Osteocyte (in vitro differentiated cells): ENCODE measurements around the gene DSE. TPM values are rescaled to one million over a fixed set of nuclear protein-coding genes. Genes with fewer than 3 reads are reported as not detected.

Experiments used
- DNase-seq: peaks from one replicate; pipeline ENCODE4 v3.0.0; 2021; ENCODE audit warnings: mixed read lengths; ENCODE audit not compliant: unreplicated experiment; ENCODE audit errors: extremely low spot score
- H3K27ac Mint-ChIP-seq: one replicate; pipeline ENCODE4 v1.8.0; 2021; ENCODE audit warnings: mild to moderate bottlenecking, mixed read lengths; ENCODE audit not compliant: unreplicated experiment
- H3K27me3 Mint-ChIP-seq: one replicate; pipeline ENCODE4 v1.8.0; 2021; ENCODE audit warnings: mixed read lengths; ENCODE audit not compliant: unreplicated experiment
- H3K36me3 Mint-ChIP-seq: one replicate; pipeline ENCODE4 v1.8.0; 2021; ENCODE audit warnings: mixed read lengths; ENCODE audit not compliant: unreplicated experiment
- H3K4me1 Mint-ChIP-seq: one replicate; pipeline ENCODE4 v1.8.0; 2021; ENCODE audit warnings: mixed read lengths; ENCODE audit not compliant: unreplicated experiment
- H3K4me3 Mint-ChIP-seq: one replicate; pipeline ENCODE4 v1.8.0; 2021; ENCODE audit warnings: mild to moderate bottlenecking, moderate library complexity, mixed read lengths; ENCODE audit not compliant: unreplicated experiment
- H3K9me3 Mint-ChIP-seq: one replicate; pipeline ENCODE4 v1.8.0; 2021; ENCODE audit warnings: mixed read lengths; ENCODE audit not compliant: unreplicated experiment
- total RNA-seq: library from RNA; stranded (reverse); gene quantifications from 2 replicates; pipeline ENCODE4 v1.2.1, GENCODE V29; 2021
- TF ChIP-seq, protein P1 (sequence below): fragments of 200-600 bp; sonication (generic); IDR thresholded peaks from 2 replicates; pipeline ENCODE4 v1.5.0; 2021; ENCODE audit warnings: antibody characterized with exemption, mild to moderate bottlenecking, moderate library complexity

DSE gene
- total RNA-seq, 1 donor from 2014 or later: 67.1 TPM

DNA sequence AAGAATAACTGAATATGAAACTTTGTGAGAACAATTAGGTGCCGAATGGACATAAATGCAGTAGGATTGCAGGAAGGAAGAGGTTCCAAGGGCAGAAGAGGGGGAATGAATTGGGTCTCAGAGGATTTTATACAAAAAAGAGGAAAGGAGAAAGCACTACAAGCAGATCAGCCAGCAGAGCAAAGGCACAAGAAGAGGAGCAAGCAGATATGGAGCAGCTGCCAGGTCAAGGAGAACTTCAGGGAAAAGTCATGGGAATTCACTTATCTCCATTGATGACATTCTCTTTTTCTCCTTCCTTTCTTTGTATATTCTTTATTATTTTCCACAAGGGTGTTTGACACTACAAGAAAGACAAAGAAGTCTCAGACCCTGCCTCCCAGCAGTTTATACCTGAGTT is 9.6 kb downstream of the DSE start:
- no peaks in the 10 kb centered on the region for H3K27me3 Mint-ChIP-seq
- peak overlapping the region; percentile 50 for H3K27ac Mint-ChIP-seq
- H3K4me1 Mint-ChIP-seq: peaks cover 45% of the 10 kb centered on the region

DNA sequence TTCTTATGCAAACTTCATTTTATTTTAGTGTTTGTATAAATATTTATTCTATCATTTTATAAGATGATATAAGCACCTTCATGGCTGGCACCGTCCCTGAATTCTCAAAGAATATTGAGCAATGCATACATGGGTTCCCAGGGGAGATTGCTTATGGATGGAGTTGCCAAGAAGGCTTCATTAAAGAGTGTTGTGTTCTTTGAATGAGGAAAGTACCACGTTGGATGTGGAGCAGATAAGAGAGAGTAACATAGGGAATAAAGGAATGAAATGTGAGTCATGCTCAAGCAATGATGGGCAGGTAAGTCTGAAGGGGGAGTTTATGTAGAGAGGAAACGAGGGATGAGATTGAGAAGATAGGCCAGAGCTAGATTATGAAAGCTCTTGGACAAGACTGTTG is 10.3 kb downstream of the DSE start:
- no peak overlapping the region for H3K4me3 Mint-ChIP-seq
- H3K9me3 Mint-ChIP-seq: no peaks in the 10 kb centered on the region
- peaks cover 9% of the 10 kb centered on the region for H3K36me3 Mint-ChIP-seq
- no peaks in the 10 kb centered on the region for H3K27me3 Mint-ChIP-seq
- no peak overlapping the region for H3K27ac Mint-ChIP-seq
- TF ChIP-seq, protein P1, sequence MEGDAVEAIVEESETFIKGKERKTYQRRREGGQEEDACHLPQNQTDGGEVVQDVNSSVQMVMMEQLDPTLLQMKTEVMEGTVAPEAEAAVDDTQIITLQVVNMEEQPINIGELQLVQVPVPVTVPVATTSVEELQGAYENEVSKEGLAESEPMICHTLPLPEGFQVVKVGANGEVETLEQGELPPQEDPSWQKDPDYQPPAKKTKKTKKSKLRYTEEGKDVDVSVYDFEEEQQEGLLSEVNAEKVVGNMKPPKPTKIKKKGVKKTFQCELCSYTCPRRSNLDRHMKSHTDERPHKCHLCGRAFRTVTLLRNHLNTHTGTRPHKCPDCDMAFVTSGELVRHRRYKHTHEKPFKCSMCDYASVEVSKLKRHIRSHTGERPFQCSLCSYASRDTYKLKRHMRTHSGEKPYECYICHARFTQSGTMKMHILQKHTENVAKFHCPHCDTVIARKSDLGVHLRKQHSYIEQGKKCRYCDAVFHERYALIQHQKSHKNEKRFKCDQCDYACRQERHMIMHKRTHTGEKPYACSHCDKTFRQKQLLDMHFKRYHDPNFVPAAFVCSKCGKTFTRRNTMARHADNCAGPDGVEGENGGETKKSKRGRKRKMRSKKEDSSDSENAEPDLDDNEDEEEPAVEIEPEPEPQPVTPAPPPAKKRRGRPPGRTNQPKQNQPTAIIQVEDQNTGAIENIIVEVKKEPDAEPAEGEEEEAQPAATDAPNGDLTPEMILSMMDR: no peak
- no peak for DNase-seq
- peaks cover 51% of the 10 kb centered on the region for H3K4me1 Mint-ChIP-seq

More for the DNA sequence above, 9.6 kb downstream of the DSE start:
- H3K9me3 Mint-ChIP-seq: no peaks in the 10 kb centered on the region
- no peak for DNase-seq
- TF ChIP-seq, protein P1: no peak
- no peak overlapping the region for H3K4me3 Mint-ChIP-seq
- H3K36me3 Mint-ChIP-seq: peaks cover 10% of the 10 kb centered on the region

DNA sequence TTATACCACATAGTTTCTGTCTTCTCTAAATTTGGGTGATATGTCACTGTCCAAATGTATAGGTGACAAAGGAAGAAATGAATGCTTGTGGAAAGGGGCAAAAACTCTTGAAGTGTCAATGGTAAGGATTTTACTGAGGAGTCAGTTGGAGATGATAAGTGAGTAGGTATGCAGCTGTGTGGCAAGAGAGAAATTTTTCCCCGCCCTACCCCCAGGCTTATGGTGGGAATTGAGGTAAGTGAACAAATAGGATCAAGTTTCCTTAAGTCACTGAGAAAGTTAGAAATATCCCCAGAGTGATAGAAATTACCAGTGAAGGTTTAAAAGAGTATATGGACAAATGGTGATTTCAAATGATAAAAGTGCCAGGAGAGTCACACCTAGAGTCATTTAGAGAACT is 11.8 kb downstream of the DSE start:
- Mint-ChIP-seq H3K9me3 (no peaks in the 10 kb centered on the region), H3K4me3 (no peak overlapping the region), H3K27ac (no peak overlapping the region), H3K27me3 (no peaks in the 10 kb centered on the region), H3K36me3 (peaks cover 3% of the 10 kb centered on the region), H3K4me1 (peaks cover 62% of the 10 kb centered on the region)
- TF ChIP-seq, protein P1: no peak
- no peak for DNase-seq

DNA sequence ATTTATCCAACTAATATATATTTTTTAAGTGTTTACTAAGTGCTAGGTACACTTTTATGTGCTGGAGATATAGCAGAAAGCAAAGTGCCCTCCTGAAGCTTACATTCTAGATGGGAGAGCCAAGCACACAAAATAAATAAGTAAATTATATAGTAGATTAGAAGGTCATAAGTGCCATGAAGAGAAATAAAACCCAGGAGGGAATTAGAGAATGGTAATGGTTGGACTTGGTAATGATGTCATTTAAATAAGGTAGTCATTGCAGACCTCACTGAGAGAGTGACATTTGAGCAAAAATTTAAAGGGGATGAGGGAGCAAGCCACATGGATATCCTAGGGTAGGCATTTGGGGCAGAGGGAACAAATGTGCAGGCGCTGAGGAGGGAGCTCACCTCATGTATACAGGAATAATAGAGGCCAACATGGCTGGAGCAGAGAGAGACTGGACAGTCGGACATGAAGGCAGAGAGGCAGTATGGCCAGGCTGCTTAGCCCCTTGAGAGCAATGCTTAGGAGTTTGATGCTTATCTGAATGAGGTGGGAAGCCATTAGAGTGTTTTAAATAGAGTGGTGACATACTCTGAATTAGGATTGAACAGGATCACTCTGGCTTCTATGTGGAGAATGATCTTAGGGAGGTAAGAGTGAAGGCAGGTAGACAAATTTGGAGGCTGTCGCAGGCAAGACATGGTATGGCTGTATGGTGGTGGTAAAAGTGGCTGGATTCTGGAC is 14.1 kb downstream of the DSE start:
- Mint-ChIP-seq H3K27ac (peak overlapping the region; percentile 81), H3K4me3 (no peak overlapping the region), H3K4me1 (peaks cover 75% of the 10 kb centered on the region), H3K36me3 (peaks cover 3% of the 10 kb centered on the region), H3K9me3 (no peaks in the 10 kb centered on the region), H3K27me3 (no peaks in the 10 kb centered on the region)
- TF ChIP-seq, protein P1: no peak
- DNase-seq: no peak

DNA sequence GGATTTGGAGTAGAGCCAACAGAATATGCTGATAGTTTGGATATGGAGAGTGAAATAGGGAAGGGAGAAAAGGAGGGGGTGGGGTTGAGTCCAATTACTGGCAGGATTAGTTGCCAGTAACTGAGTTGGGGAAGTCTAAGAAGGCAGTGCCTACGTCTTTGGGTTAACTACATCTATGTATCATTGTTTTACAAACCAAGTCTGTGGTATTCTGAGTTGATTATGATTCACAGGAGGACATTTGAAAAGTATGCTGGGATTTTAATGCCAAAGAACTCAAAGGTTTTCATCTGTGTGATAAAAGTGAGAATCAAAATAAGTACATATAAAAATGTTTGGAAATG is 14.7 kb downstream of the DSE start:
- H3K36me3 Mint-ChIP-seq: peaks cover 3% of the 10 kb centered on the region
- peak overlapping the region; percentile 81 for H3K27ac Mint-ChIP-seq
- no peaks in the 10 kb centered on the region for H3K9me3 Mint-ChIP-seq
- no peak for DNase-seq
- TF ChIP-seq, protein P1: no peak
- no peak overlapping the region for H3K4me3 Mint-ChIP-seq
- H3K27me3 Mint-ChIP-seq: no peaks in the 10 kb centered on the region
- peaks cover 73% of the 10 kb centered on the region for H3K4me1 Mint-ChIP-seq
